ENCODE data around the gene CHST3.
"Not testable (repeated sequence)": the region's sequence is repeated elsewhere in the genome, so short reads cannot be mapped to it uniquely, and the experiment has no call there.

CHST3 gene

GRCh38 chr10:71964098-71964742, at the start of gene CHST3:
CHST3 (plus strand) TSS chr10:71964395; CDS start chr10:72005843, 41,448 bp downstream.
- no peak for DNase-seq (ENCODE audit: extremely low read depth in 1 of 2, low read depth in 1 of 2)

- DNase-seq (ENCODE audit: extremely low read depth in 1 of 2, low read depth in 1 of 2), result no peak
These were observed 47.4 kb upstream of the CHST3 start for GRCh38 chr10:71916827-71917226.

- no peak for DNase-seq (ENCODE audit: extremely low read depth in 1 of 2, low read depth in 1 of 2)
These were observed 45.2 kb upstream of the CHST3 start for GRCh38 chr10:71918992-71919391.

DNA sequence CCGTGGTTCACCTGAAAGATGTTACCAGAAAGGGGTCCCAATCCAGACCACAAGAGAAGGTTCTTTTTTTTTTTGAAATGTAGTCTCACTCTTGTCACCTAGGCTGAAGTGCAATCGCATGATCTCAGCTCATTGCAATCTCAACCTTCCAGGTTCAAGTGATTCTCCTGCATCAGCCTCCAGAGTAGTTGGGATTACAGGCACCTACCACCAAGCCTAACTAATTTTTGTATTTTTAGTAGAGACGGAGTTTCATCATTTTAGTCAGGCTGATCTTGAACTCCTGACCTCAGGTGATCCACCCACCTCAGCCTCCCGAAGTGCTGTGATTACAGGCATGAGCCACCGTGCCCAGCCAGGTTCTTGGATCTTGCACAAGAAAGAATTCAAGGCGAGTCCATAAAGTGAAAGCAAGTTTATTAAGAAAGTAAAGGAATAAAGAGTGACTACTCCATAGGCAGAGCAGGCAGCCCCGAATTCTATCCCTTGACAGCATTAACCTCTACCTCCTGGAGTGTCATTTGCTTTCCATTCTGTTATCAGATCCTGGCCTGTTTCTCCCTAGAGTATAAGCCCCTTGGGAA, 44.1 kb upstream of the CHST3 start:
- not testable (repeated sequence) for DNase-seq (ENCODE audit: extremely low read depth in 1 of 2, low read depth in 1 of 2)

DNA sequence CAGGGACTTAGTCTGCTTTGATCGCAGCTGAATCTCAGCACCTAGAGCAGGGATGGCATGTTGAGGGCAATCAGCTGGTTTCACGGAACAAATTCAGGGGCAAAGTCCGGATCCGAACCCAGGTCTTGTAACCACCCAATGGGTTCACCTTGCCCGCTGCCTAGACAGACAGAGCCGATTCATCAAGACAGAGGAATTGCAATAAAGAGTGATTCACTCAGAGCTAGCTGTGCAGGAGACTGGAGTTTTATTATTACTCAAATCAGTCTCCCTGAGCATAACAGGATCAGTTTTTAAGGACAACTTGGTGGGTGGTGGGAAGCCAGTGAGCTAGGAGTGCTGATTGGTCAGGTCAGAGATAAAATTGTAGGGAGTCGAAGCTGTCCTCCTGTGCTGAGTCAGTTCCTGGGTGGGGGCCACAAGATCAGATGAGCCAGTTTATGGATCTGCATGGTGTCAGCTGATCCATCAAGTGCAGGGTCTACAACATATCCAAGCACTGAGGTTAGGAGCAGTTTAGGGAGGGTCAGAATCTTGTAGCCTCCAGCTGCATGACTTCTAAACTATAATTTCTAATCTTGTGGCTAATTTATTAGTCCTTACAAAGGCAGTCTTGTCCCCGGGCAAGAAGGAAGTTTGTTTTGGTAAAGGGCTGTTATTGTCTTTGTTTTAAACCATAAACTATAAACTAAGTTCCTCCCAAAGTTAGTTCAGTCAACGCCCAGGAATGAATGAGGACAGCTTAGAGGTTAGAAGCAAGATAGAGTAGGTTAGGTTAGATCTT, 43.5 kb upstream of the CHST3 start:
- DNase-seq (ENCODE audit: extremely low read depth in 1 of 2, low read depth in 1 of 2), result no peak

DNA sequence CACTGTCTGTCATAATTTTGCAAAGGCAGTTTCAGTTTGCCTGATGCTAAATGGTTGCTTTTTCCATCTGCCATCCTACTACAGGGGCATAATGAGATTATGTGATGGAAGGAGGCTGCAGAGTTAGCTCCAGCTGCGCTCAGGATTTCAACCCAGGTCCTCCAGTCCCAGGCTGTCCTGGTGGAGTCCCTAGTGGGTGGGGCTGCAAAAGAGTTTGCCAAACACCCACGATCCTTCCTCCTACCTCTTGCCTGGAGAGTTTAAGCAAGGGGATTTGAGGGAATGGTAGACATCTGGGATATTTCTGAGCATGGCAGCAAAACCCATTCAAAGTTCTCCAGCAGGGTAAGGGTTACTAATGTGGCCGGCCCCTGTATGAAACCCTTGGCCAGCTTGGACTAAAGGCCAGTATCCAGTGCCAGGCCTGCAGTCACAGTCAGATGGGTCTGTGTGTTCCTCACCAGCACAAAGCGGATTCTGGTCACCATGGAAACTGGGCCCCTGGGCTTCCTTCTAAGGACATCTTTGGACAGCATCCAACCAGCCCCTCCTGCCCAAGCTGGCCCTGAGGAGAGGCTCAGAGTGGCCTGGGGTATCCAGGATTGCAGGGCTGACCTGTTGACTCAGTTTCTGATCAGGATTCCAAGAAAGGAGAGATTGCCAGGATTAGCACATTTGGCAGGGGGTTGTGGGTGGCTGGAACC, 42.7 kb upstream of the CHST3 start:
- DNase-seq (ENCODE audit: extremely low read depth in 1 of 2, low read depth in 1 of 2), result no peak

DNA sequence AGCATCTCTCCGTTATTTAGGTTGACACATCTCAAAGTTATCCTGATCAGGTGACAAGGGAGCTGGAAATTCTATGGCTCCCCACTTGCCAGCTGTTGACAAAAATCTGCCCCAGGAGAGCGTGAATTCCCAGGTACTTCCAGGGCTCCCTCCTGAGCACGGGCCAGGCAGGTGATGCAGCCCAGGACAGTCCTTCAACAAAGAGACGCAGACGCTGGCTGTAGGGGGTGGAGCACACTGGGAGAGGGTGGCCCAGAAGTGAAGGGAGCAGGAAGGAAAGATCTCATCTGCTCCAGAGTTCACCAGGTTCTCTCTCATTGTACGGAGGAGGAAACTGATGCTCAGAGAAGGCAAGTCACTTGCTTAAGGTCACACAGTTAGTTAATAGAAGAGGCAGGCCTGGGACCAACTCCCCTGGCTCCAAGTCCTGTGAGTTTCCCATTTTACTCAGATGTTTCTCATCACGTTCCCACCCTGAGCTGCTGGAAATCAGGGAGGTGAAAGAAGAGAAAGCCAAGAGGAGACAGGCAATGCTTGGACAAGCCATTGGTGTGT, 41.0 kb upstream of the CHST3 start:
- no peak for DNase-seq (ENCODE audit: extremely low read depth in 1 of 2, low read depth in 1 of 2)

GRCh38 chr10:71924771-71925170, 39.4 kb upstream of the CHST3 start:
- no peak for DNase-seq (ENCODE audit: extremely low read depth in 1 of 2, low read depth in 1 of 2)

DNA sequence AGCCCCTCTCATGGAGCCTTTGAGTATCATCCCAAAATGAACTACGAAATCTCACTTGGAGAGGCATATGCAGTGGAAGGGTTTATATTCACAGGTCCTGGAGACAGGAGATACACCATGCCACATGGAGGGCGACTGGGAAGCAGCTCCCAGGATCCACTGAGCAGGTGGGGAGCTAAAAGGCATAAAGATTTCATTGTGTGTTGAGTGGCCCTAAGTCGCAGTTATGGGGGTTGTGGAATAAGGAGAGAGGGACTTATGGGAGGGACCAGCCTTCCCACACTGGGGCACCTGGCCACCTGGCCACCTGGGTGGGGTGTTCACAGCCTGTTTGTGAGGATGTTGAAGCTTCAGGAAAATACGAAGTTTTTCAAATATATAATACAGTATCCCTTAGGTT, 37.0 kb upstream of the CHST3 start:
- DNase-seq (ENCODE audit: extremely low read depth in 1 of 2, low read depth in 1 of 2), result no peak

GRCh38 chr10:71927776-71928592, 36.2 kb upstream of the CHST3 start:
- DNase-seq (ENCODE audit: extremely low read depth in 1 of 2, low read depth in 1 of 2), result no peak

GRCh38 chr10:71931295-71931694, 32.9 kb upstream of the CHST3 start:
- DNase-seq (ENCODE audit: extremely low read depth in 1 of 2, low read depth in 1 of 2), result no peak

- DNase-seq (ENCODE audit: extremely low read depth in 1 of 2, low read depth in 1 of 2), result peak; percentile 7 to 39
These were observed 30.5 kb upstream of the CHST3 start for GRCh38 chr10:71933651-71934050.

- DNase-seq (ENCODE audit: extremely low read depth in 1 of 2, low read depth in 1 of 2), result no peak
These were observed 26.0 kb upstream of the CHST3 start for GRCh38 chr10:71938211-71938610.

- DNase-seq (ENCODE audit: extremely low read depth in 1 of 2, low read depth in 1 of 2), result no peak
These were observed 24.9 kb upstream of the CHST3 start for GRCh38 chr10:71939304-71939703.

DNA sequence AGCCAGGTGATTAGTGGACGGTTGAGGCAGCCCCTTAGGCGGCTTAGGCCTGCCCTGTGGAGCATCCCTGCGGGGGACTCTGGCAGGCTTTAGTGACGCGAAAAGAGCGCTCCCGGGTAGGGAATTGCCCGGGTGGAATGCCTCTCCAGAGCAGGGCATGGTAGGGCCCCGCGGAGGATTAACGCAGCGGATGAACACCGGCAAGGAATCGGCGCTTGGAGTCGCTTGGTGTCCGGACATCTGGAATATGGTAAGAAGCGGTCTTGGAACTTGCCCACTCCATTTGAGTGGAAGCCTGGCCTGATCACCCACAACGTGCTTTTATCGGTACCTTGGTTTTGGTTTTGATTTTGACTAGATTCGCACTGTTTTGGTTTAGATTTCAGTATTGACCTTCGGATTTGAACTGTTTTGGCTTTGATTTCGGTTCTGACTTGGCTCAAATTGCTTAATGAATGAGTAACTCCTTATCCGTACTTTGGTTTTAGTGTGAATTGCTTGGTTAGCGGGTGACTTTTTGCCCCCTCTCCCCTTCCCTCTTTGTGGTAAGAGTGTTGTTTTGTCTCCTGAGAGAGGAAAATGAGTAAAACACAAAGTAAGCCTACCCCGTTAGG, 24.2 kb upstream of the CHST3 start:
- no peak for DNase-seq (ENCODE audit: extremely low read depth in 1 of 2, low read depth in 1 of 2)

GRCh38 chr10:71940752-71941151, 23.4 kb upstream of the CHST3 start:
- DNase-seq (ENCODE audit: extremely low read depth in 1 of 2, low read depth in 1 of 2), result no peak

GRCh38 chr10:71941318-71941717, 22.9 kb upstream of the CHST3 start:
- no peak for DNase-seq (ENCODE audit: extremely low read depth in 1 of 2, low read depth in 1 of 2)

DNA sequence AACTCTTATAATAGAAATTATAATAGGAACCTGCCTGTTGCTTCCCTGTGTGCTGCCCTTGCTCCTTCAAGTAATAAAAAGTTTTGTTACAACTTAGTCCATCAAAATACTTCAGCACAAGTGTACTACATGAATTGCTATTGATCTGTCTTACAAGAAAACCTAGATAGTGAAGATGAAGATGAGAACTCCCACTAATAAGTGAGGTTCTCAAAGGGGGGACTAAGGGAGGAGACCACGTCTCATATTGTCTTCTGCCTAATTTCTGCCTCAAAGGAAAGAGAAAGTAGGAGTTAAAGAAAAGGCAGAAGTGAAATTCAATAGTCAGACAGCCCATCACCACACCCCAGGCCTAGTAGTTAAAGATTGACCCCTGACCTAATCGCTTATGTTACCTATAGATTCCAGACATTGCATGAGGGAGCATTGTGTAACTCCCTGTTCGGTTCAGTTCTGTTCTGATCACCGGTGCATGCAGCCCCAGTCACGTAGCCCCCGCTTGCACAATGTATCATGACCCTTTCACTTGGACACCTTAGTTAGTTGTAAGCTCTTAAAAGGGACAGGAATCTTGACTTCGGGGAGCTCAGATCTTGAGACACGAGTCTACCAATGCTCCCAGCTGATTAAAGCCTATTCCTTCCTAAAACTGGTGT, 18.2 kb upstream of the CHST3 start:
- no peak for DNase-seq (ENCODE audit: extremely low read depth in 1 of 2, low read depth in 1 of 2)

DNA sequence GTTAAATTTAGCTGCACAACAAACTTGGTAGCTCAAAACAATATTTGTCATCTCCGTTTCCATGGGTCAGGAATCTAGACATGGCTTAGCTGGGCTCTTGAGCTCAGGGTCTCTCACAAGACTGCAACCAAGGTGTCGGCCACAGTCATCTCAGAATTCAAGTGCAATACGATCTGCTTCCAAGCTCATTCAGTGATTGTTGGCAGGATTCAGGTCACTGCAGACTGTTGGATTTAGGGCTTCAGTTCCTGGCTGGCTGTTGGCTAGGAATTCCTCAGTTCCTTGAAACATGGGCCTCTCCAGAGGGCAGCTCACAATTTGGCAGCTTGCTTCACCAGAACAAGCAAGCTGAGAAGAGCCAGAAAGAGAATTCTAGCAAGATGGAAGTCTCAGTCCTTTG, 17.5 kb upstream of the CHST3 start:
- no peak for DNase-seq (ENCODE audit: extremely low read depth in 1 of 2, low read depth in 1 of 2)

All from stimulated activated CD8-positive, alpha-beta memory T cell treated with anti-CD3 and anti-CD28 coated beads, Interleukin-7, amount 100 ng/mL, for 48 hours (primary cell).